GM10847 (cell line): Measurements from ENCODE around the gene TMEM150B.

ENCODE experiments used
- POLR2A ChIP-seq: IDR thresholded peaks from 2 replicates; pipeline ENCODE4 v1.6.1; 2011; ENCODE audit not compliant: insufficient read length; ENCODE audit errors: extremely low read depth

Gene TMEM150B

DNA sequence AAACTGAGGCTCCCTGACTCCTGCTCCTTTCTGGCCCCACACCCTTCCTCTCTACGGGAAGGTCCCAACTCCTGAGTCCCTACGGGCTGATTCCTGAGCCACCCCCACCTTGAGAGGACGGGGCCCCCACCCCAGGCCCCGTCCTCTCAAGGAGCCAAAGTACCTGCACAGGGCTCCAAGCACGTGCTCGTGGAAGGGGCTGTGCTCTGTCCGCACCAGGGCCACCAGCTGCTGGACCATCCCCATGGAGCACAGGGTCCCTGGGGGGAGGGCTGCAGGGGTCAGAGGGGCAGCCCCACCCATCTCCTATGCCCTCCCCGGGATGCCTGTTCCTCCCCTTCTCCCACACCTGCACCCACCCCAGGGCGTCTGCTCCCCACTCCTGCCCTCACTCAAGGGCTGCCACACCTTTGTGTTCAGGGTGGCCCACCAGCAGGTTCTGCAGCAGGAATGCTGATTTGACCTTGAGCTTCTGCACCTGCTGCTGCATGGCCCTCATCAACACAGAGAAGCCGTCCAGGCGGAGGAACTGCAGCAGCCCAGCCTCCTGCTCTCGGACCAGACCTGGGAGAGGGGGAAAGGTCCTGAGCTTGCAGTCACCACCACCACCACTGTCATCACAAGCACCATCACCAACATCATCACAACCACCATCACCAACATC is 59.3 kb downstream of the TMEM150B start:
- TF ChIP-seq POLR2A: no peak

DNA sequence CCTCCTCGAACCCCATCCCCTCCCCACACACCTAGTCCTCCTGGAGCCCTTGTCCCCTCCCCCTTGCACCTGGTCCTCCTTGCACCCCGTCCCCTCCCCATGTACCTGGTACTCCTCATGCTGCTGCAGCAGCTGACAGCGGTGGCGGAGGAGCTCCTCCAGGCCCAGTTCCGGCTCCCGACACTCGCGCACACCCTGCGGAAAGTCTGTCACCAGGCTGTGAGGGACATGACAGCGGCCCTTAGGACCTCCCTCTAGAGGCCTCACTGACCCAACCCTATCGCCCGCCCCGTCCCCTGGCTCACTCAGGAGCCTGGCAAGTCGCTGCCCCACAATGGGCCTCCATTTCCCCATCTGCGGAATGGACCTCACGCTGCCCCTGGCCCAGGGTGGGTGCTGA is 60.0 kb downstream of the TMEM150B start:
- no peak for TF ChIP-seq POLR2A

DNA sequence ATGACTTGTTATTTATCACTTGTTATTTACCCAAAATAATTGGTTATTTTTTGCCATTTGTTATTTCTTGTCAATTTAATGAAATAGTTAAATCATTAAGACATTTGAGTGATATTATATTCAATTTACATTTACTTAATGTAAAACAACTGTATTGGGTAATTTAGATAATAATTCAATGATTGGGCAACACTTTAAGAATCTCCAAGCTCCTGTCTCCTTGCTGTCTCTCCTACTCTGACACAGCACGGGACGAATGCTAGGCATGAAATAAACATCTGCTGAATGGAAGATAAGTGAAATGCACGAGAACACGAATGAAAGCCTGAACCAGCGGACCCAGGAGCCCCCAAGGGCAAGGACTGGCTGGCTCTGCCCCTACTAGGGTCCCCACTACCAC is 60.6 kb downstream of the TMEM150B start:
- TF ChIP-seq POLR2A: no peak
